T-helper 9 cell (primary cell): Measurements from ENCODE around the gene CCDC146.
"Not testable (repeated sequence)": the region's sequence is repeated elsewhere in the genome, so short reads cannot be mapped to it uniquely, and the experiment has no call there.

Source experiments
- DNase-seq: peaks from one replicate; pipeline ENCODE4 v3.0.0-alpha.2; 2020
- total RNA-seq, 2 donors: gene quantifications; one replicate each; lab custom pipeline; 2026; lab: John Stamatoyannopoulos, UW

Gene CCDC146, protein sequence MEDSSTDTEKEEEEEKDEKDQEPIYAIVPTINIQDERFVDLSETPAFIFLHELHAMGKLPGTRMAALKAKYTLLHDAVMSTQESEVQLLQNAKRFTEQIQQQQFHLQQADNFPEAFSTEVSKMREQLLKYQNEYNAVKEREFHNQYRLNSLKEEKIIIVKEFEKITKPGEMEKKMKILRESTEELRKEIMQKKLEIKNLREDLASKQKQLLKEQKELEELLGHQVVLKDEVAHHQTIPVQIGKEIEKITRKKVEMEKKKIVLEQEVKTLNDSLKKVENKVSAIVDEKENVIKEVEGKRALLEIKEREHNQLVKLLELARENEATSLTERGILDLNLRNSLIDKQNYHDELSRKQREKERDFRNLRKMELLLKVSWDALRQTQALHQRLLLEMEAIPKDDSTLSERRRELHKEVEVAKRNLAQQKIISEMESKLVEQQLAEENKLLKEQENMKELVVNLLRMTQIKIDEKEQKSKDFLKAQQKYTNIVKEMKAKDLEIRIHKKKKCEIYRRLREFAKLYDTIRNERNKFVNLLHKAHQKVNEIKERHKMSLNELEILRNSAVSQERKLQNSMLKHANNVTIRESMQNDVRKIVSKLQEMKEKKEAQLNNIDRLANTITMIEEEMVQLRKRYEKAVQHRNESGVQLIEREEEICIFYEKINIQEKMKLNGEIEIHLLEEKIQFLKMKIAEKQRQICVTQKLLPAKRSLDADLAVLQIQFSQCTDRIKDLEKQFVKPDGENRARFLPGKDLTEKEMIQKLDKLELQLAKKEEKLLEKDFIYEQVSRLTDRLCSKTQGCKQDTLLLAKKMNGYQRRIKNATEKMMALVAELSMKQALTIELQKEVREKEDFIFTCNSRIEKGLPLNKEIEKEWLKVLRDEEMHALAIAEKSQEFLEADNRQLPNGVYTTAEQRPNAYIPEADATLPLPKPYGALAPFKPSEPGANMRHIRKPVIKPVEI
- 13.8 reads per million in 2 donors for total RNA-seq

DNA sequence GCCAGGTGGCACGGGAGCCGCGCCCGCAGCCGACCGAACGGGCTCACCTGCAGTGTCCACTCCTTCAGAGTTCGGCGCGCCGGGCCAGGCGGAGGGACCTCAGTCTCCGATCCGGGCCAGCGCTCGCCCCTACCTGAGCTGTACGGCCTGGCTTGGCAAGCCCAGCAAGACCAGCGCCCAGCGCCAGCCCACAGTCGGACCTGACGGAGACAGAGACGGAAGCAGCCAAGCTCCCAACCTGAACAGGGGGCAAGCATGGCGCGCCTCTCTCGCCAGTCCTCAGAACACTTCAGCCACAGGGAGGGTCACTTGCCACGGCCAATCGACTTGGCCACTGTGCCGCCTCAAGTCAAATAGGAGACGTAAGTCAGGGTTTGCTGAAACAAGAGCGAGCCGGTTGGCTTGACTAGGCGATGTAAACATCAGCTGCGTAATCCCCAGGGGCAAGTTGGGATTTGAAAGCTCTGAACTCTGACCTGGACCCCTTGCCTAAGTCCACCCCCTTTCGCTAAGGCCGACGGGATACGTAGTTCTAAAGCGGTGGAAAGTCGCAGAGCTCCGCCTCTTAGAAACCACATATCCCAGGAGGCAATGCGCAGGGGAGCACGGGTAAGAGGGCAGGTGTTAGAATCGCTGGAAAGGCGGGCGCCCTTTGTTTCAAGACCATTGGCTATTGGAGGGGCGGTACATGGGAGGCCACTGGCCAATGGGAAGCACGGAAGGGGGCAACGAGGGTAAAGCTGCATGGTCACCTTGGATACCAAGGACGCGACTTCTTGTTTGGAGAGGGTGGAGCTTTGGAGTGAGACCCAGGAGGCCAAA is at the start of gene CCDC146:
TSS of gene CCDC146 (plus strand) at position 756 of the 822 bp plus-strand sequence. CDS start 45,054 bp downstream, outside the sequence.
- DNase-seq = peak; percentile 86

DNA sequence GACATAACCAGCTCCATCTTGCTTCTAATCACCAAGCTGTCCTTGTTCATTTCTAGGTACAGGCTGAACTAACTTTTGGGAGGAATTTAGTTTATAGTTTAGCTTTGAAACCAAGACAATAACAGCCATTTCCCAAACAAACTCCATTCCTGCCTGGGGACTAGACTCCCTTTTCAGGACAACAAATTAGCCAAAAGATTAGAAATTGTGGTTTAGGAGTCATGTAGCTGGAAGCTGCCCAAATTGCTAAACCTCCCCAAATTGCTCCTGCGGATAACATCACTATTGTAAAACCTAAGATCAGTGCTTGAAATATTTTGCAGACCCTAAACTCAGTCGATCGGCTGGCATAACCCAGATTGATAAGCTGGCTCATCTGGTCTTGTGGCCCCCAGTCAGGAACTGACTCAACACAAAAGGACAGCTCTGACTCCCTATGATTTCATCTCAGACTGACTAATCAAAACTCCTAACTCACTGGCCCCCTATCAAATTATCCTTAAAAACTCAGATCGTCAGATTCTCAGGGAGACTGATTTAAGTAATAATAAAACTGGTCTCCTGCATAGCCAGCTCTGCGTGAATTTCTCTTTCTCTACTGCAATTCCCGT is 47.5 kb upstream of the CCDC146 start:
- DNase-seq = not testable (repeated sequence)

DNA sequence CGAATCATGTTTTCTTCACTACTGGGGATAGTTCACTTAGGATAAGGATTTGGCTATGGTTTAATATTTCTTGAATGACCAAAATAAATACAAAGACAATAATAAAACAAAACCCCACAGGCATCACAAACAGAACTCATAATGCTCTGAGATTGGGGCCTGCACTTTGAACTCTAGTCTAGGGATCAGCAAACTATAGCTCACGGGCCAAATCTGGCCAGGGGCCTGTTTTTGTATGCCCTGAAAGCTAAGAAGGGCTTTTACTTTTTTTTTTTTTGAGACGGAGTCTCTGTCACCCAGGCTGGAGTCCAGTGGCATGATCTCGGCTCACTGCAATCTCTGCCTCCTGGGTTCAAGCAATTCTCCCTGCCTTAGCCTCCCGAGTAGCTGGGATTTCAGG is 45.4 kb upstream of the CCDC146 start:
- not testable (repeated sequence) for DNase-seq

DNA sequence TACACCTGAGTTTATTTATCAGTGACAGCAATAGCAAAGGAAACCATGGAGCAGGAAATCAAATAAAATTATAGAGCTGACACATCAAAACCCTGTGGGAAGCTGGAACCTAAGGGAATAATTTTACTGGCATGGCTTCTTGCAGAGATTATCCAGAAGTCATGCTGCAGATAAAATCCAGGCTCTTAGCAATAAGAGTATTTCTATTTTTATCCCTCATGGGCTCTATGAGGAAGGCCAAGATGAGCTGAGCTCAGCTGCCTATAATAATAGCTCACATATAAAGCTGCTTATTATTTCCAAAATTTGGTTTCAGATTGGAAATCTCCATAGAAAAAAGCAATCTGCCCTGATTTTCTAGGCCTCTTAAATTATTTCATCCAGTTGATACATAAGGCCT is 43.3 kb upstream of the CCDC146 start:
- not testable (repeated sequence) for DNase-seq

DNA sequence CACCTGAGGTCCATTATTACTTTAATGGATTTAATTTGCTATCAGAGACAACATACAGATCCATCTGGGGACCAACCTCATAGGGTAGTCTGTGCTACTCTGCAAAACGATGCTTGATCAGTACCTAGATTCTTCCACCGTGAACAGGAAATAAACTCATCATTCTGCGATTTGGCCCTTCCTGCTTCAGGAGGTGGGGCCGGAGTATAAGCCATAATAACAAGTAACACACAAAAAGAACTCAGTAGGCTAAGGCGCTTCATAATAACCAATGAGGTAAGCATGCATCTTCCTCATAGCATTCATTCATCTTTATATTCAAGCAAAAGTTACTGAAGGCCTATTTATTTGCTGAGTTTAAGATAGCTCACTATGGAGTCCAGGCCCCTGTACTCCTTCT is 42.8 kb upstream of the CCDC146 start:
- DNase-seq = not testable (repeated sequence)

DNA sequence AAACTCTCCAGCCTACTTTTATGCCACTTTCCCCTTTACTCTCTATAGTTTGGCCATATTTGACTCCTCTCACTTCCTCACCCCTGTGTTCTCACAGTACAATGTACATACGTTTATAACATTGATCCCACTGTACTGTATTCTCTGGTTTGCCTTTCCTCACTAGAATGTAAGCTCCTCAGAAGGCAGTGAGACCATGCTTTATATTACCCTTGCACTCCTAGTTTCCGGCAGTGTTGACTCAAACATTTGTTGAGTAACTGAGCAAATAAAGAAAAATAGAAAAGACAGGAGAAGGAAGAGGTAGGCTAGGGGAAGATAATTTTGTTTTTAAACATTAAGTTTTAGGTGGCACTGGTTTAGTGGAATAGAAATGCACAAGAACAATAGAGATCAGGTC is 42.2 kb upstream of the CCDC146 start:
- not testable (repeated sequence) for DNase-seq

DNA sequence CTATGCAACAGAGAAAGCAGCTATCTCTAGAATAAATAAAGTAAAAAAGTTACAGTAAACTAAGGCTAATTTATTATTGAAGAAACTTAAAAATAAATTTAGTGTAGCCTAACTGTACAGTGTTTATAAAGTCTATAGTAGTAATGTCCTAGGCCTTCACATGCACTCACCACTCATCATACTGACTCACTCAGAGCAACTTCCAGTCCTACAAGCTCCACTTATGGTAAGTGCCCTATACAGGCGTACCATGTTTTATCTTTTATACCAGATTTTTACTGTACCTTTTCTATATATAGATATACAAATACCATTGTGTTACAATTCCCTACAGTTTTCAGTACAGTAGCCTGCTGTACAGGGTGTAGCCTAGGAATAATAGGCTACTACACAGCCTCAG is 40.2 kb upstream of the CCDC146 start:
- not testable (repeated sequence) for DNase-seq

DNA sequence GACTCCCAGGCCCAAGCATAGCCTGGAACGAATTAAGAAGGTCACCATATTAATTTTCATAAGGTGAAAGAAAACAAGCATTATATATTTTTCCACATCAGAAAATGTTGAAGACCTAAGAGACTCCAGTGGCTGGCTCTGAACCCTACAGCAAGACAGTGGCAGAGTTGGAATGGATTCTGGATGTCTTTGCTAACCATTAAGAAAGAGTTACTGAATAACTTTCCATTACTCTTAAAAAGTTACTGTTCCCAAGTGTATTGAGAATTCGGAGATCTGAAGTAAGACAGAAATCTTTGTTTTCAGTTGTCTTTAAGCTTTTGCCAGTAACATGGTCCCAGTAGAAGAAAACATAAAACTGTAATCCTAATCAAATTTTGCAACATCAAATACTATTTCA is 30.1 kb upstream of the CCDC146 start:
- not testable (repeated sequence) for DNase-seq

DNA sequence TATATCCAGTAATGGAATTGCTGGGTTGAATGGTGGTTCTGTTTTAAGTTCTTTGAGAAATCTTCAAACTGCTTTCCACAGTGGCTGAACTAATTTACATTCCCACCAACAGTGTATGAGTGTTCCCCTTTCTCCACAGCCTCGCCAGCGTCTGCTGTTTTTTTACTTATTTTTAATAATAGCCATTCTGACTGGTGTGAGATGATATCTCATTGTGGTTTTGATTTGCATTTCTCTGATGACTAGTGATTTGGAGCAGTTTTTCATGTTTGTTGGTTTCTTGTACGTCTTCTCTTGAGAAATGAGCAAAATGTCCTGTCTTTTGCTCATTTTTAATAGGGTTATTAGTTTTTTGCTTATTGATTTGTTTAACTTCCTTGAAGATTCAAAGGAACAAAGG is 21.9 kb upstream of the CCDC146 start:
- DNase-seq = not testable (repeated sequence)

DNA sequence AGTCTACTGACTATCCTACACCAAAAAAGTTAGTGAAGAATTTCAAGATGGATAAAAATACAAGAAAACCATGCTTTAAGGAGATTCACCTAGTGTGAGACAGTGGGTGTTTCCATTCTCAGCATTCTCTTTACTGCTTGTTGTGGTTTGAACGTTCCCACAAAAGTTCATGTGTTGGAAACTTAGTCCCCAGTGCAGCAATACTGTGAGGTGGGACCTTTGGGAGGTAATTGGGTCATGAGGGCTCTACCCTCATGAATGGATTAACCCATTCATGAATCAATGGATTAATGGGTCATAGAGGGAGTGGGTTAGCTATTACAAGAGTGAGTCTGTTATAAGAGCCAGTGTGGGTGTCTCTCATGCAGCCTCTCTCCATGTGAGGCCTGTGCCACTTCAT is 21.2 kb upstream of the CCDC146 start:
- not testable (repeated sequence) for DNase-seq

DNA sequence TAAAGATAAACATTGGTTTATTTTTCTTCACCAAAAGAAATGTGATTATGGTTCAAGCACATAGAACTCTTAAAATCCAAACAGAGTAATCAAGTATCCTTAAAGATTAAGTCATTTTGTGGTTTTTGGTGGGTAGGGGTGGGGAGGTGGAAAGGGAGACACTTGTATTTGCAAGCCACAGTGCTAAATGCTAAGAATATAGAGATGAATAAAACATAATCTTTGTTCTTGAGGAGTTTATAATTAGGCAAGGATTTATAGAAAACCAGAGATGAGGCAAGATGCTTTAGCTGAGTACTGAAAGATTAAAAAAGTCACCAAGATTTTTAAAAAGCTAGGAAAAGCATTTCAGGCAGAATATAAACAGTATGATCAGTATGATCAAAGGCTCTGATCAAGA is 19.7 kb upstream of the CCDC146 start:
- DNase-seq = not testable (repeated sequence)

DNA sequence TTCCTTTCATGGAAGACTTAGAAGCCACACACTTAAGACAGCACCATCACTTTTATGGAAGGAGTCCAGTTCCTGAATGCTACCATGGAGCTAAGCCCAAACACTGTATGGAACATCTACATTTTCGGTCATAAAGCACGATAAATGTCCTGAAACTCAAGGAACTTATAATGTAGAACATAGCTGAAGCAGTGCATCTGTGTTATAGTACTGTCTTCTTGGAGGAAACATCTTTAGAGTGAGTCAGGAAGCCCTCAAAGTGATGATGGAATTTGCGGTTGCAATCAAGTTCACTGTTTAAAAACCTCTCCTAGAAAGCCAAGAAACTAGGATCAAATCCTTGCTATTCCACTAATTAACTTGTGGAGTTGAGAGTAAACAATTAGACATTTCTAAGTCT is 16.5 kb upstream of the CCDC146 start:
- not testable (repeated sequence) for DNase-seq

DNA sequence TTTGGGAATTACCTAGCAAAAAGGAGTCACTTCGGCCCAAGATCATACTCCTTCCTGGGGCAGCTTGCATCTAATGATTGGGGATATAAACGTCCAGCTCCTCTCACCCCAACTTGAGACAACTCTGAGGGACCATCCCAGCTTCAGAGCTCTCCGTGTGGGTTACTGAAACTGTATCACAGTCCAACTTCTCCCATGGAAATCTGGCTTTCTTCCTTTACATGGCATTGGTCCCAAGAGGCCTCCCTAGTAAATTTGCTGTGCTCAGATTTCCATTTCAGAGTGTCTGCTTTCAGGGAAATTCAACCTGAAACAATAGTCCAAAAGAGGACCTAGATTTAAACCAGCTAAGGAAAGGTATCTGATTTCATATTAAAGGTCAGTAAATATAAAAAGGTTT is 14.8 kb upstream of the CCDC146 start:
- DNase-seq = not testable (repeated sequence)

DNA sequence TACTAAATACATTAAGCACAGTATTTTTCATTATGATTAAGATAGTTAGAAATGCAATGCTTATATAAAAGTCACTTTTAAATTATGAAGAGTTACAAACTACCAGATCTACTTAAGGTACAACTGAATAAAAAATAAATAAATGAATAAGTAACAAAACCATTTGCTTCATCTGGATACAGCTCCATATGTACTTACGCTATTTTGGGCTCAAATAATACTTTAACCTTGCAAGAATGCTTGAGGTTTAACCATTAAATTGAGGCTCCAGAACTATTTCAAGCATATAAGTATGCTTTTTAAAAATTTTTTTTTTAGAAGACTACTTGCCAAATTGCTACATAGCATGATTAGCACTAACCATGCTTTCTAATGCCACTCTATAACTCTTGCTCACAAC is 14.1 kb upstream of the CCDC146 start:
- not testable (repeated sequence) for DNase-seq

DNA sequence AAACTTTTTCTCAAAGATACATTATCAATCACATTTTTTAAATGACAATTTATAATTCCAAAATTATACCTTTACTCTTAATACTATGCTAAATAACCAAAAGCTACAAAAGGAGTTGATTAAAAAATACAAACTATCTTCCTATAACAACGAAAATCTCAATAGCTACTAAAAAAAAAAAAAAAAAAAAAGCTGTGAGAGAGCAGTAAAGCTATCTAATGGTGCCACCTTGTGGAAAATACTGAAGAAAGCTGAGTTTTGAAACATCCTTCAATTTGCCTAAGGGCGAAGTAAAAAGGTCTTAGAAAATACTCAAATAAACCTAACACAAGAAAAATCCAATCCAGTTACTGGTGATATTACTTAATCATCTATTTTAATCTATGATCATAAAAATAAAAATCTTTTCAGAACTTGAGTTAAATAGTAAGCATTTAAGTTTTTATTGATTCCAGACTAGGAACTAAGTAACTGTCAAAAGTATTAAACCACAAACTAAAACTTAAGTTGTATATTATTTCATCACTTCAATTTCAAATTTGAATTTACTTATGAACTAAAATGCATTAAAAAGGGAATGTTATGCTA is 9.6 kb upstream of the CCDC146 start:
- DNase-seq = not testable (repeated sequence)

DNA sequence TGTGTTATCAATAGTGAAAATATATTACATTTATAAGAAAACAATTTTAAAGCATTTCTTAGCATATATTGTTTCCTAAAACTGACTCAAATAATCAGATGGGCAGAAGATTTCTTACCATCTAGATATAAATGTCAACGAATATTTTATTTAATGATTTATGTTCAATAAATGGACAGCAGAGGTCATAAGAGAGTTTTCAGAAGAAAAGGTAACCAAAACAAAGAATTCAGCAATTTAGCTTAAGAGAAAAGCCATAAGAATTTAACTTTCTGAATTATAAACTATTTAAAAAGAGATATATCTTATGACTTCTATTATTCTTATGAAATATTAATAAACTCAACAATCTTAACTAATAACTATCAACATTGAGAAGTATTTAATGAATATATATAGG is 3.1 kb downstream of the CCDC146 start:
- DNase-seq = not testable (repeated sequence)

DNA sequence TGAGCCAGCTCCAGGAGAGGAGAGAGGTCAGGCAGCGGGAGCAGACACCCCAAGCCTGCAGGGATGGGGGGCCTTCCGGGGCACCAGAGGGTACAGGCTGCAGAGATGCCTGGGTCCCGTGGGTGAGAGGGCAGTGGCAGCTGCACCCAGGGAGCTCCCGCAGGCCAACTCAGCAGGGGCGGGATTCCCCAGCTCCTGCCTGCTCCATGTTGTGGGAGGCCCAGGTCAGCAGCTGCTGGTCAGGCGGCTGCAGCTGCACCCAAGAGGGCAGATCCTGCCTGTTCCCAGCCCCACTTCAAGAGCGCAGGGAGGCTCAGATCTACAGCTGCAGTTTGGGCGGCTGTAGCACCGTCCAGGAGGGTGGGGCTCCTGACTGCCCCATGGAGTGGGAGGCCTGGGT is 4.6 kb downstream of the CCDC146 start:
- not testable (repeated sequence) for DNase-seq

DNA sequence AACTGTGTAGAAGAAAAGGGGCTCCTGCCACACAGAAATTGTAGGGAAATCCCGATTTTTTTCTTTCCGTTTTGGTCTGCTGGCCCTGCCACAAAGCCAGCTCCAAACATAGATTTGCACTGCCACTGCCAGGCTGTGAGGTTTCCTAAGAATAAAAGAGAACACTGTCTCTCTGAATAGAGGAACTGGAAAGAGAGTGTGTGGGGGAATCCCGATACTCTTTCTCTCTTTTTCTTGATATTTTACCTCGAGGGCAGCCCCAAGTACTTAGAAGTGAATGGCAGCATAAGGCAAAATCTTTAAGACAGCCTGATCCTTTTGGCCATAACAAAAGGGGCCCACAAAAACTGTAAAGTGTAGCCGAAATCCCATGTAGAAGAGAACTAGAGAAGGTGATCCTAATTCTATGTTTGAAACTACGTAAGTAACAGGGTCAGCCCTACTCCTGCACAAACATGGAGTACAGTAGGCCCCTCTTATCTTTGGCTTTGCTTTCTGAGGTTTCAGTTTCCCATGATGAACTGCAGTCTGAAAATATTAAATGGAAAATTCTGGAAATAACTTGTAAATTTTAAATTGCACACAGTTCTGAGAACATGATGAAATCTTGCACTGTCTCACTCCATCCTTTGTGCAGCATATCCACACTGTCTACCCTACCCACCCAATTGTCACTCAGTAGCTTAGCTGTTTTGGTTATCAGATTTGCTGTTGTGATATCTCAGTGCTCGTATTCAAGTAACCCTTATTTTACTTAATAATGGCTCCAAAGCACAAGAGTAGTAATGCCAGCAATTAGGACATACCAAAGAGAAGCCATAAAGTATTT is 6.4 kb downstream of the CCDC146 start:
- not testable (repeated sequence) for DNase-seq

DNA sequence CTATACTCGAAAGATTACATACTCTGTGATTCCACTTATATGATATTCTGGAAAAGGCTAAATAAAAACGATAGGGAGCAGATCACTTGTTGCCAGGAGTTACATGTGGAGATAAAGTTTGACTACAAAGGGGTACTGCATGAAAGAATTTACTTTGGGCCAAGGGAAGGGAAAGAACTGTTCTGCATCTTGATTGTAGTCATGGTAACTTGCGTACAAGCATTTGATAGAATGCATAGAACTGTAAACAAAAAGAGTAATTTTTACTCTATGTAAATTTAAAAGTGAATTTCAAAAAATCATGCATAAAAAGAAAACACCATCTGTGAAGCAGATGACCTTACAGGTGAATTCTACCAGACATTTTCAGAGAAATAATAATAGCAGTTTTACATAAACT is 9.4 kb downstream of the CCDC146 start:
- DNase-seq = not testable (repeated sequence)

DNA sequence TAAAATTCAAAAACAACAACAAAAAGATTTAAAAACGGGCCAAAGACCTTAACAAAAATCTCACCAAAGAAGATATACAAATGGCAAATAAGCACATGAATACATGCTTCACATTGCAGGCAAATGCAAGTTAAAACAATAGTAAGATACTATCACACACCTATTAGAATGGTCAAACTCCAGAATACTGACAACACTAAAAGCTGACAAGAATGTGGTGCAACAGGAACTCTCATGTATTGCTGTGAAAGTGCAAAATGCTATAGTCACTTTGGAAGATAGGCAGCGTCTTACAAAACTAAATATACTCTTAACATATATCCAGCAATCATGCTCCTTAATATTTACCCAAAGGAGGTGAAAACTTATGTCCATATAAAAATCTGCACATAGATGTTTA is 16.3 kb downstream of the CCDC146 start:
- DNase-seq = not testable (repeated sequence)

DNA sequence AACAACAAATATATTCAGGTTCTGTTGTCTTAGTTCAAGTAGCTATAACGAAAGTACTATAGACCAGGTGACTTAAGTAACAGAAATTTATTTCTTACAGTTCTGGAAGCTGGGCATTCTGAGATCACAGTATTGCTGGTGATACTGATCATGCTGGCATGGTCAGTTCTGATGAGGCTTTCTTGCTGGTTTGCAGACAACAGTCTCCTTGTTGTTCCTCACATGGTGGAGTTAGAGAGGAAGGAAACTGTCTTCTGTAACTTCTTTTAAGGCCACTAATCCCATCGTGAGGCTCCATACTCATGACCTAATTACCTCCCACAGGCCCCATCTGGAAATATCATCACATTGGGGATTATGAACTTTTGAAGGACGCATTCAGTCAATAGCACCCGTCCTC is 17.9 kb downstream of the CCDC146 start:
- not testable (repeated sequence) for DNase-seq
